GM12878 (cell line): Measurements from ENCODE around the gene IGSF22.

Source experiments
- CEBPB ChIP-seq, 2 experiments: fragments of 150-350 bp in 1 of 2; IDR thresholded peaks; 2 replicates each; pipeline ENCODE4 v1.6.1; 2012 to 2014; ENCODE audit warnings: low read depth in 2 of 2, low read length in 2 of 2, borderline replicate concordance in 1 of 2, inconsistent platforms in 1 of 2
- EP300 ChIP-seq, 2 experiments: fragments of 150-350 bp in 1 of 2; IDR thresholded peaks; 2 replicates each; pipeline ENCODE4 v1.6.1; 2011 to 2012; ENCODE audit warnings: low read depth in 2 of 2, low read length in 2 of 2, borderline replicate concordance in 1 of 2, improper control_type of control experiment in 1 of 2, inconsistent platforms in 1 of 2; ENCODE audit not compliant: control insufficient read depth in 1 of 2
- EZH2 ChIP-seq: IDR thresholded peaks from 2 replicates; pipeline ENCODE4 v1.6.1; 2012; ENCODE audit warnings: low read depth, mild to moderate bottlenecking, control low read depth, inconsistent platforms, low read length, borderline replicate concordance; ENCODE audit not compliant: control insufficient read depth
- GABPA ChIP-seq: IDR thresholded peaks from 2 replicates; pipeline ENCODE4 v1.6.1; 2014; ENCODE audit warnings: antibody characterized with exemption, low read depth, mild to moderate bottlenecking, inconsistent platforms
- NFYB ChIP-seq: IDR thresholded peaks from 2 replicates; pipeline ENCODE4 v1.6.1; 2011; ENCODE audit warnings: low read depth, mild to moderate bottlenecking, low read length, improper control_type of control experiment, moderate library complexity; ENCODE audit not compliant: insufficient read depth
- RAD21 ChIP-seq: IDR thresholded peaks from 2 replicates; pipeline ENCODE4 v1.6.1; 2011; ENCODE audit warnings: mild to moderate bottlenecking, low read depth, low read length, moderate library complexity; ENCODE audit not compliant: insufficient read depth
- SUZ12 ChIP-seq: fragments of 200-600 bp; sonication (generic); IDR thresholded peaks from one replicate; pipeline ENCODE4 v1.6.1; 2018; ENCODE audit warnings: antibody characterized with exemption, mild to moderate bottlenecking; ENCODE audit not compliant: unreplicated experiment
- TAF1 ChIP-seq: IDR thresholded peaks from 2 replicates; pipeline ENCODE4 v1.6.1; 2011; ENCODE audit warnings: mild to moderate bottlenecking, low read depth, low read length, borderline replicate concordance
- TCF12 ChIP-seq: IDR thresholded peaks from 2 replicates; pipeline ENCODE4 v1.6.1; 2011; ENCODE audit warnings: low read depth, mild to moderate bottlenecking, low read length
- TF ChIP-seq, protein P1 (sequence below), 3 experiments: IDR thresholded peaks in 2 of 3; conservative IDR thresholded peaks in 1 of 3; 2 replicates each; pipeline ENCODE4 v1.5.1; 2011; ENCODE audit warnings: low read depth in 3 of 3, low read length in 3 of 3, mild to moderate bottlenecking in 3 of 3, control low read depth in 2 of 3, moderate library complexity in 2 of 3, inconsistent platforms in 1 of 3, mixed read lengths in 1 of 3; ENCODE audit not compliant: control insufficient read depth in 2 of 3, insufficient read depth in 1 of 3; ENCODE audit errors: extremely low read depth in 1 of 3
- TF ChIP-seq, protein P2 (sequence below): fragments of 450-650 bp; IDR thresholded peaks from 2 replicates; pipeline ENCODE4 v1.6.1; 2017; ENCODE audit warnings: mild to moderate bottlenecking

GRCh38 chr11:18713646-18714442, 12.1 kb downstream of the IGSF22 start:
- TF ChIP-seq, protein P1, sequence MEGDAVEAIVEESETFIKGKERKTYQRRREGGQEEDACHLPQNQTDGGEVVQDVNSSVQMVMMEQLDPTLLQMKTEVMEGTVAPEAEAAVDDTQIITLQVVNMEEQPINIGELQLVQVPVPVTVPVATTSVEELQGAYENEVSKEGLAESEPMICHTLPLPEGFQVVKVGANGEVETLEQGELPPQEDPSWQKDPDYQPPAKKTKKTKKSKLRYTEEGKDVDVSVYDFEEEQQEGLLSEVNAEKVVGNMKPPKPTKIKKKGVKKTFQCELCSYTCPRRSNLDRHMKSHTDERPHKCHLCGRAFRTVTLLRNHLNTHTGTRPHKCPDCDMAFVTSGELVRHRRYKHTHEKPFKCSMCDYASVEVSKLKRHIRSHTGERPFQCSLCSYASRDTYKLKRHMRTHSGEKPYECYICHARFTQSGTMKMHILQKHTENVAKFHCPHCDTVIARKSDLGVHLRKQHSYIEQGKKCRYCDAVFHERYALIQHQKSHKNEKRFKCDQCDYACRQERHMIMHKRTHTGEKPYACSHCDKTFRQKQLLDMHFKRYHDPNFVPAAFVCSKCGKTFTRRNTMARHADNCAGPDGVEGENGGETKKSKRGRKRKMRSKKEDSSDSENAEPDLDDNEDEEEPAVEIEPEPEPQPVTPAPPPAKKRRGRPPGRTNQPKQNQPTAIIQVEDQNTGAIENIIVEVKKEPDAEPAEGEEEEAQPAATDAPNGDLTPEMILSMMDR (IDR thresholded peaks at IDR 0.05 in 2 of 3, conservative IDR thresholded peaks at IDR 0.05 in 1 of 3; ENCODE audit: control insufficient read depth in 2 of 3, extremely low read depth in 1 of 3, insufficient read depth in 1 of 3, low read depth in 3 of 3, low read length in 3 of 3) = no peak
- no peak for TF ChIP-seq RAD21
- TF ChIP-seq EP300 (IDR thresholded peaks at IDR 0.05; ENCODE audit: borderline replicate concordance in 1 of 2, control insufficient read depth in 1 of 2, low read depth in 2 of 2, low read length in 2 of 2) = no peak
- TF ChIP-seq TCF12 = no peak
- TF ChIP-seq TAF1 = no peak
- TF ChIP-seq CEBPB (IDR thresholded peaks at IDR 0.05; ENCODE audit: borderline replicate concordance in 1 of 2, low read depth in 2 of 2, low read length in 2 of 2) = no peak
- TF ChIP-seq, protein P2, sequence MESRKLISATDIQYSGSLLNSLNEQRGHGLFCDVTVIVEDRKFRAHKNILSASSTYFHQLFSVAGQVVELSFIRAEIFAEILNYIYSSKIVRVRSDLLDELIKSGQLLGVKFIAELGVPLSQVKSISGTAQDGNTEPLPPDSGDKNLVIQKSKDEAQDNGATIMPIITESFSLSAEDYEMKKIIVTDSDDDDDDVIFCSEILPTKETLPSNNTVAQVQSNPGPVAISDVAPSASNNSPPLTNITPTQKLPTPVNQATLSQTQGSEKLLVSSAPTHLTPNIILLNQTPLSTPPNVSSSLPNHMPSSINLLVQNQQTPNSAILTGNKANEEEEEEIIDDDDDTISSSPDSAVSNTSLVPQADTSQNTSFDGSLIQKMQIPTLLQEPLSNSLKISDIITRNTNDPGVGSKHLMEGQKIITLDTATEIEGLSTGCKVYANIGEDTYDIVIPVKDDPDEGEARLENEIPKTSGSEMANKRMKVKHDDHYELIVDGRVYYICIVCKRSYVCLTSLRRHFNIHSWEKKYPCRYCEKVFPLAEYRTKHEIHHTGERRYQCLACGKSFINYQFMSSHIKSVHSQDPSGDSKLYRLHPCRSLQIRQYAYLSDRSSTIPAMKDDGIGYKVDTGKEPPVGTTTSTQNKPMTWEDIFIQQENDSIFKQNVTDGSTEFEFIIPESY = no peak
- no peak for TF ChIP-seq GABPA
- no peak for TF ChIP-seq NFYB
- no peak for TF ChIP-seq EZH2
- TF ChIP-seq SUZ12 = no peak
